GM23338 (cell line): Measurements from ENCODE around the gene TMEM170B. TPM values are rescaled to one million over a fixed set of nuclear protein-coding genes. Genes with fewer than 3 reads are reported as not detected.

Experiments
- ATAC-seq: fragments of 200-7000 bp; cut with Tn5 transposase; 3 replicates; pipeline ENCODE4 v1.9.1; 2020
- DNase-seq: peaks from one replicate; pipeline ENCODE4 v3.0.0-alpha.2; 2015; ENCODE audit warnings: low spot score
- H2AFZ ChIP-seq: fragments of 200-600 bp; sonication (generic); 2 replicates; pipeline ENCODE4 v1.8.0; 2016; ENCODE audit warnings: antibody characterized with exemption, mild to moderate bottlenecking, moderate library complexity
- H3F3A ChIP-seq: fragments of 200-600 bp; sonication (generic); replicated peaks from 2 replicates; pipeline ENCODE4 v1.8.0; 2017; ENCODE audit warnings: antibody characterized with exemption, mixed run types, low read depth
- H3K27ac ChIP-seq: fragments of 200-600 bp; sonication (generic); 2 replicates; pipeline ENCODE4 v1.6.1; 2016; ENCODE audit warnings: low read depth
- H3K27me3 ChIP-seq: fragments of 200-600 bp; sonication (generic); 2 replicates; pipeline ENCODE4 v1.8.0; 2016; ENCODE audit warnings: mild to moderate bottlenecking, mixed run types, moderate library complexity; ENCODE audit not compliant: insufficient read depth
- H3K36me3 ChIP-seq: fragments of 200-600 bp; sonication (generic); 2 replicates; pipeline ENCODE4 v1.8.0; 2016; ENCODE audit warnings: mild to moderate bottlenecking; ENCODE audit not compliant: insufficient read depth
- H3K4me1 ChIP-seq: fragments of 200-600 bp; sonication (generic); 2 replicates; pipeline ENCODE4 v1.8.0; 2016; ENCODE audit warnings: mild to moderate bottlenecking, moderate library complexity; ENCODE audit not compliant: insufficient read depth
- H3K4me2 ChIP-seq: fragments of 200-600 bp; sonication (generic); 2 replicates; pipeline ENCODE4 v1.7.1; 2017; ENCODE audit warnings: mixed run types
- H3K4me3 ChIP-seq: fragments of 200-600 bp; sonication (generic); 2 replicates; pipeline ENCODE4 v1.6.1; 2016; ENCODE audit warnings: mixed run types
- H3K79me2 ChIP-seq: fragments of 200-600 bp; sonication (generic); replicated peaks from 2 replicates; pipeline ENCODE4 v1.8.0; 2017; ENCODE audit warnings: mild to moderate bottlenecking; ENCODE audit not compliant: insufficient read depth
- H3K9me2 ChIP-seq: fragments of 200-600 bp; sonication (generic); 2 replicates; pipeline ENCODE4 v1.8.0; 2017; ENCODE audit not compliant: insufficient read depth
- H4K20me1 ChIP-seq: fragments of 200-600 bp; sonication (generic); replicated peaks from 2 replicates; pipeline ENCODE4 v1.8.0; 2017; ENCODE audit warnings: mild to moderate bottlenecking; ENCODE audit not compliant: insufficient read depth
- H3K27ac Mint-ChIP-seq: 2 replicates; pipeline ENCODE4 v1.8.0; 2020; ENCODE audit warnings: inconsistent platforms, mild to moderate bottlenecking, moderate library complexity, mixed read lengths
- H3K27me3 Mint-ChIP-seq: 3 replicates; pipeline ENCODE4 v1.8.0; 2022; ENCODE audit warnings: low read depth, mild to moderate bottlenecking, moderate library complexity, mixed read lengths, inconsistent platforms; ENCODE audit not compliant: insufficient read depth, poor library complexity
- H3K36me3 Mint-ChIP-seq: 3 replicates; pipeline ENCODE4 v1.8.0; 2021; ENCODE audit warnings: low read depth, mild to moderate bottlenecking, inconsistent platforms, moderate library complexity, mixed read lengths
- H3K4me1 Mint-ChIP-seq: 3 replicates; pipeline ENCODE4 v1.8.0; 2020; ENCODE audit warnings: mild to moderate bottlenecking, inconsistent platforms, mixed read lengths
- H3K4me3 Mint-ChIP-seq: 3 replicates; pipeline ENCODE4 v1.8.0; 2021; ENCODE audit warnings: moderate library complexity, mild to moderate bottlenecking, inconsistent platforms, mixed read lengths
- H3K9me3 Mint-ChIP-seq: 3 replicates; pipeline ENCODE4 v1.8.0; 2020; ENCODE audit warnings: moderate library complexity, mild to moderate bottlenecking, inconsistent platforms, mixed read lengths
- CREB1 ChIP-seq: fragments of 250-450 bp; sonication (Bioruptor Pico); IDR thresholded peaks from 2 replicates; pipeline ENCODE4 v1.5.0; 2020; ENCODE audit warnings: low read depth, mild to moderate bottlenecking, moderate library complexity
- ETS1 ChIP-seq: IDR thresholded peaks from 2 replicates; pipeline ENCODE4 v1.6.1; 2016; ENCODE audit warnings: antibody characterized with exemption
- EZH2 ChIP-seq: fragments of 200-600 bp; sonication (generic); IDR thresholded peaks from one replicate; pipeline ENCODE4 v1.8.0; 2017; ENCODE audit warnings: antibody characterized with exemption, mild to moderate bottlenecking, low read depth; ENCODE audit not compliant: unreplicated experiment
- EZH2phosphoT487 ChIP-seq: fragments of 200-600 bp; sonication (generic); IDR thresholded peaks from one replicate; pipeline ENCODE4 v1.8.1; 2018; ENCODE audit warnings: antibody characterized with exemption; ENCODE audit not compliant: unreplicated experiment
- JUNB ChIP-seq: IDR thresholded peaks from one replicate; pipeline ENCODE4 v1.6.1; 2016; ENCODE audit warnings: antibody characterized with exemption; ENCODE audit not compliant: unreplicated experiment
- NANOG ChIP-seq: IDR thresholded peaks from 2 replicates; pipeline ENCODE4 v1.6.1; 2016; ENCODE audit warnings: antibody characterized with exemption, borderline replicate concordance
- POLR2AphosphoS5 ChIP-seq: IDR thresholded peaks from 2 replicates; pipeline ENCODE4 v1.6.1; 2016; ENCODE audit warnings: antibody characterized with exemption, low read depth
- STAT1 ChIP-seq: IDR thresholded peaks from one replicate; pipeline ENCODE4 v1.6.1; 2016; ENCODE audit warnings: antibody characterized with exemption; ENCODE audit not compliant: unreplicated experiment
- ZNF114 ChIP-seq: fragments of 250-450 bp; sonication (Bioruptor Pico); IDR thresholded peaks from 2 replicates; pipeline ENCODE4 v1.5.0; 2020; ENCODE audit warnings: mild to moderate bottlenecking, moderate library complexity
- ZNF331 ChIP-seq: fragments of 250-450 bp; sonication (Bioruptor Pico); IDR thresholded peaks from 2 replicates; pipeline ENCODE4 v1.5.0; 2020; ENCODE audit warnings: low read depth, mild to moderate bottlenecking, moderate library complexity
- polyA plus RNA-seq: library from polyadenylated mRNA; unstranded; fragments of >200 nt; fragmentation: Nextera tagmentation; extraction: Ambion mirVana; gene quantifications from 2 replicates; pipeline ENCODE4 v1.2.1, GENCODE V29; 2016
- total RNA-seq: library from RNA; depleted of rRNA; stranded (reverse); fragments of >200 nt; shearing (Covaris generic); gene quantifications from 2 replicates; pipeline ENCODE4 v1.2.3, GENCODE V29; 2014
- TF ChIP-seq, protein P1 (sequence below): IDR thresholded peaks from one replicate; pipeline ENCODE4 v1.6.1; 2018; ENCODE audit warnings: antibody characterized with exemption; ENCODE audit not compliant: unreplicated experiment
- TF ChIP-seq, protein P2 (sequence below), 2 experiments: fragments of 200-600 bp in 1 of 2; sonication (generic) in 1 of 2; conservative IDR thresholded peaks; 2 replicates each; pipeline versions ENCODE4 v1.5.1 to v1.6.1; 2016 to 2017; ENCODE audit warnings: antibody characterized with exemption in 2 of 2, low read depth in 2 of 2, mild to moderate bottlenecking in 2 of 2, moderate library complexity in 1 of 2
- TF ChIP-seq, protein P3 (sequence below): fragments of 250-450 bp; sonication (Bioruptor Pico); IDR thresholded peaks from 2 replicates; pipeline ENCODE4 v1.5.0; 2020; ENCODE audit warnings: mild to moderate bottlenecking, moderate library complexity

The TMEM170B gene
- total and polyA plus RNA-seq, 2 experiments from 2014 or later = 2.0 to 6.9 TPM

DNA sequence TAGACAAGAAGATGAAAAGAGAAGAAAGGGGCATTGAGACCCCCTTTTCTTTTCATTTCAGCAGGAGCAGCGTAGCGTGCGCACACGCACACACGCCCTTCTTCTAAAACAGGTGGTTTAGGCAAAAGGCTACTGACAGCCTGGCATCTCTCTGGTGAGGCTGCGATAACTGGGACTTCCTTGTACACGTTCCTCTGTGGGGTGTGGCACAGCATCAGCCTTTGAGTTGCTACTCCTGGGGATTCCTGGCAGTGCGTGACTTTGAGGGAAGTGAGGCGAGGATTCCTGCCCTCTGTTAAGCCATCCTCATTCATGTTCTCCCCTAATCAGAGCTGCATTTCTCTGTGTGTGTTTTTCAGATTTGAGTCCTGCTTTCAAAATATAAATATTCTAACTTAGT is 94.7 kb downstream of the TMEM170B start:
- Histone ChIP-seq H4K20me1 (no peaks in the 10 kb centered on the region), H3K4me2 (no peak overlapping the region), H3K27ac (no peak overlapping the region), H3K4me3 (no peak overlapping the region), H3K27me3 (no peaks in the 10 kb centered on the region), H3K79me2 (no peaks in the 10 kb centered on the region), H3K36me3 (no peaks in the 10 kb centered on the region), H3F3A (no peaks in the 10 kb centered on the region), H2AFZ (peak overlapping the region; percentile 66; the same call in 1 of the 2 replicates), H3K4me1 (no peaks in the 10 kb centered on the region), H3K9me2 (peaks cover 9% of the 10 kb centered on the region)
- H3K27ac Mint-ChIP-seq = no peak overlapping the region
- no peaks in the 10 kb centered on the region for H3K36me3 Mint-ChIP-seq
- DNase-seq = no peak
- no peak for ATAC-seq
- peaks cover 2% of the 10 kb centered on the region for H3K27me3 Mint-ChIP-seq
- H3K4me1 Mint-ChIP-seq = no peaks in the 10 kb centered on the region; the same call in 2 of the 3 replicates
- H3K9me3 Mint-ChIP-seq = no peaks in the 10 kb centered on the region; the same call in 2 of the 3 replicates
- TF ChIP-seq EZH2 = no peak
- TF ChIP-seq STAT1 = no peak
- no peak for TF ChIP-seq ETS1
- TF ChIP-seq NANOG = no peak
- TF ChIP-seq, protein P1, sequence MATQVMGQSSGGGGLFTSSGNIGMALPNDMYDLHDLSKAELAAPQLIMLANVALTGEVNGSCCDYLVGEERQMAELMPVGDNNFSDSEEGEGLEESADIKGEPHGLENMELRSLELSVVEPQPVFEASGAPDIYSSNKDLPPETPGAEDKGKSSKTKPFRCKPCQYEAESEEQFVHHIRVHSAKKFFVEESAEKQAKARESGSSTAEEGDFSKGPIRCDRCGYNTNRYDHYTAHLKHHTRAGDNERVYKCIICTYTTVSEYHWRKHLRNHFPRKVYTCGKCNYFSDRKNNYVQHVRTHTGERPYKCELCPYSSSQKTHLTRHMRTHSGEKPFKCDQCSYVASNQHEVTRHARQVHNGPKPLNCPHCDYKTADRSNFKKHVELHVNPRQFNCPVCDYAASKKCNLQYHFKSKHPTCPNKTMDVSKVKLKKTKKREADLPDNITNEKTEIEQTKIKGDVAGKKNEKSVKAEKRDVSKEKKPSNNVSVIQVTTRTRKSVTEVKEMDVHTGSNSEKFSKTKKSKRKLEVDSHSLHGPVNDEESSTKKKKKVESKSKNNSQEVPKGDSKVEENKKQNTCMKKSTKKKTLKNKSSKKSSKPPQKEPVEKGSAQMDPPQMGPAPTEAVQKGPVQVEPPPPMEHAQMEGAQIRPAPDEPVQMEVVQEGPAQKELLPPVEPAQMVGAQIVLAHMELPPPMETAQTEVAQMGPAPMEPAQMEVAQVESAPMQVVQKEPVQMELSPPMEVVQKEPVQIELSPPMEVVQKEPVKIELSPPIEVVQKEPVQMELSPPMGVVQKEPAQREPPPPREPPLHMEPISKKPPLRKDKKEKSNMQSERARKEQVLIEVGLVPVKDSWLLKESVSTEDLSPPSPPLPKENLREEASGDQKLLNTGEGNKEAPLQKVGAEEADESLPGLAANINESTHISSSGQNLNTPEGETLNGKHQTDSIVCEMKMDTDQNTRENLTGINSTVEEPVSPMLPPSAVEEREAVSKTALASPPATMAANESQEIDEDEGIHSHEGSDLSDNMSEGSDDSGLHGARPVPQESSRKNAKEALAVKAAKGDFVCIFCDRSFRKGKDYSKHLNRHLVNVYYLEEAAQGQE = no peak
- no peak for TF ChIP-seq POLR2AphosphoS5
- TF ChIP-seq, protein P2, sequence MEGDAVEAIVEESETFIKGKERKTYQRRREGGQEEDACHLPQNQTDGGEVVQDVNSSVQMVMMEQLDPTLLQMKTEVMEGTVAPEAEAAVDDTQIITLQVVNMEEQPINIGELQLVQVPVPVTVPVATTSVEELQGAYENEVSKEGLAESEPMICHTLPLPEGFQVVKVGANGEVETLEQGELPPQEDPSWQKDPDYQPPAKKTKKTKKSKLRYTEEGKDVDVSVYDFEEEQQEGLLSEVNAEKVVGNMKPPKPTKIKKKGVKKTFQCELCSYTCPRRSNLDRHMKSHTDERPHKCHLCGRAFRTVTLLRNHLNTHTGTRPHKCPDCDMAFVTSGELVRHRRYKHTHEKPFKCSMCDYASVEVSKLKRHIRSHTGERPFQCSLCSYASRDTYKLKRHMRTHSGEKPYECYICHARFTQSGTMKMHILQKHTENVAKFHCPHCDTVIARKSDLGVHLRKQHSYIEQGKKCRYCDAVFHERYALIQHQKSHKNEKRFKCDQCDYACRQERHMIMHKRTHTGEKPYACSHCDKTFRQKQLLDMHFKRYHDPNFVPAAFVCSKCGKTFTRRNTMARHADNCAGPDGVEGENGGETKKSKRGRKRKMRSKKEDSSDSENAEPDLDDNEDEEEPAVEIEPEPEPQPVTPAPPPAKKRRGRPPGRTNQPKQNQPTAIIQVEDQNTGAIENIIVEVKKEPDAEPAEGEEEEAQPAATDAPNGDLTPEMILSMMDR (conservative IDR thresholded peaks at IDR 0.05; ENCODE audit: low read depth in 2 of 2) = no peak
- TF ChIP-seq JUNB = no peak
- no peak for TF ChIP-seq ZNF114
- no peak for TF ChIP-seq CREB1 (CRISPR knock-in tag)
- TF ChIP-seq, protein P3, sequence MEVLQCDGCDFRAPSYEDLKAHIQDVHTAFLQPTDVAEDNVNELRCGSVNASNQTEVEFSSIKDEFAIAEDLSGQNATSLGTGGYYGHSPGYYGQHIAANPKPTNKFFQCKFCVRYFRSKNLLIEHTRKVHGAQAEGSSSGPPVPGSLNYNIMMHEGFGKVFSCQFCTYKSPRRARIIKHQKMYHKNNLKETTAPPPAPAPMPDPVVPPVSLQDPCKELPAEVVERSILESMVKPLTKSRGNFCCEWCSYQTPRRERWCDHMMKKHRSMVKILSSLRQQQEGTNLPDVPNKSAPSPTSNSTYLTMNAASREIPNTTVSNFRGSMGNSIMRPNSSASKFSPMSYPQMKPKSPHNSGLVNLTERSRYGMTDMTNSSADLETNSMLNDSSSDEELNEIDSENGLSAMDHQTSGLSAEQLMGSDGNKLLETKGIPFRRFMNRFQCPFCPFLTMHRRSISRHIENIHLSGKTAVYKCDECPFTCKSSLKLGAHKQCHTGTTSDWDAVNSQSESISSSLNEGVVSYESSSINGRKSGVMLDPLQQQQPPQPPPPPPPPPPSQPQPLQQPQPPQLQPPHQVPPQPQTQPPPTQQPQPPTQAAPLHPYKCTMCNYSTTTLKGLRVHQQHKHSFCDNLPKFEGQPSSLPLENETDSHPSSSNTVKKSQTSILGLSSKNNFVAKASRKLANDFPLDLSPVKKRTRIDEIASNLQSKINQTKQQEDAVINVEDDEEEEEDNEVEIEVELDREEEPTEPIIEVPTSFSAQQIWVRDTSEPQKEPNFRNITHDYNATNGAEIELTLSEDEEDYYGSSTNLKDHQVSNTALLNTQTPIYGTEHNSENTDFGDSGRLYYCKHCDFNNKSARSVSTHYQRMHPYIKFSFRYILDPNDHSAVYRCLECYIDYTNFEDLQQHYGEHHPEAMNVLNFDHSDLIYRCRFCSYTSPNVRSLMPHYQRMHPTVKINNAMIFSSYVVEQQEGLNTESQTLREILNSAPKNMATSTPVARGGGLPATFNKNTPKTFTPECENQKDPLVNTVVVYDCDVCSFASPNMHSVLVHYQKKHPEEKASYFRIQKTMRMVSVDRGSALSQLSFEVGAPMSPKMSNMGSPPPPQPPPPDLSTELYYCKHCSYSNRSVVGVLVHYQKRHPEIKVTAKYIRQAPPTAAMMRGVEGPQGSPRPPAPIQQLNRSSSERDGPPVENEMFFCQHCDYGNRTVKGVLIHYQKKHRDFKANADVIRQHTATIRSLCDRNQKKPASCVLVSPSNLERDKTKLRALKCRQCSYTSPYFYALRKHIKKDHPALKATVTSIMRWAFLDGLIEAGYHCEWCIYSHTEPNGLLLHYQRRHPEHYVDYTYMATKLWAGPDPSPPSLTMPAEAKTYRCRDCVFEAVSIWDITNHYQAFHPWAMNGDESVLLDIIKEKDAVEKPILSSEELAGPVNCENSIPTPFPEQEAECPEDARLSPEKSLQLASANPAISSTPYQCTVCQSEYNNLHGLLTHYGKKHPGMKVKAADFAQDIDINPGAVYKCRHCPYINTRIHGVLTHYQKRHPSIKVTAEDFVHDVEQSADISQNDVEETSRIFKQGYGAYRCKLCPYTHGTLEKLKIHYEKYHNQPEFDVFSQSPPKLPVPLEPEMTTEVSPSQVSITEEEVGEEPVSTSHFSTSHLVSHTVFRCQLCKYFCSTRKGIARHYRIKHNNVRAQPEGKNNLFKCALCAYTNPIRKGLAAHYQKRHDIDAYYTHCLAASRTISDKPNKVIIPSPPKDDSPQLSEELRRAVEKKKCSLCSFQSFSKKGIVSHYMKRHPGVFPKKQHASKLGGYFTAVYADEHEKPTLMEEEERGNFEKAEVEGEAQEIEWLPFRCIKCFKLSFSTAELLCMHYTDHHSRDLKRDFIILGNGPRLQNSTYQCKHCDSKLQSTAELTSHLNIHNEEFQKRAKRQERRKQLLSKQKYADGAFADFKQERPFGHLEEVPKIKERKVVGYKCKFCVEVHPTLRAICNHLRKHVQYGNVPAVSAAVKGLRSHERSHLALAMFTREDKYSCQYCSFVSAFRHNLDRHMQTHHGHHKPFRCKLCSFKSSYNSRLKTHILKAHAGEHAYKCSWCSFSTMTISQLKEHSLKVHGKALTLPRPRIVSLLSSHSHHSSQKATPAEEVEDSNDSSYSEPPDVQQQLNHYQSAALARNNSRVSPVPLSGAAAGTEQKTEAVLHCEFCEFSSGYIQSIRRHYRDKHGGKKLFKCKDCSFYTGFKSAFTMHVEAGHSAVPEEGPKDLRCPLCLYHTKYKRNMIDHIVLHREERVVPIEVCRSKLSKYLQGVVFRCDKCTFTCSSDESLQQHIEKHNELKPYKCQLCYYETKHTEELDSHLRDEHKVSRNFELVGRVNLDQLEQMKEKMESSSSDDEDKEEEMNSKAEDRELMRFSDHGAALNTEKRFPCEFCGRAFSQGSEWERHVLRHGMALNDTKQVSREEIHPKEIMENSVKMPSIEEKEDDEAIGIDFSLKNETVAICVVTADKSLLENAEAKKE = no peak
- TF ChIP-seq EZH2phosphoT487 = no peak
- no peak for TF ChIP-seq ZNF331 (CRISPR knock-in tag)
- no peak overlapping the region for H3K4me3 Mint-ChIP-seq
